Mesenchymal stem cell (in vitro differentiated cells and primary cell): ENCODE measurements around the gene TEX51.

Source experiments
- DNase-seq: peaks from one replicate; pipeline ENCODE4 v3.0.0-alpha.2; 2013
- H2AFZ ChIP-seq: one replicate; pipeline ENCODE4 v1.6.1; 2013; ENCODE audit warnings: low read depth, mild to moderate bottlenecking, control low read depth, inconsistent platforms, low read length, moderate library complexity
- H2AK5ac ChIP-seq: 2 replicates; pipeline ENCODE4 v1.6.1; 2013; ENCODE audit warnings: low read length, moderate library complexity, mild to moderate bottlenecking, inconsistent platforms; ENCODE audit not compliant: severe bottlenecking
- H2BK120ac ChIP-seq: one replicate; pipeline ENCODE4 v1.6.1; 2013; ENCODE audit warnings: low read depth, mild to moderate bottlenecking, inconsistent platforms, low read length, moderate library complexity
- H2BK12ac ChIP-seq, 2 experiments: one replicate each; pipeline ENCODE4 v1.6.1; 2013; ENCODE audit warnings: inconsistent platforms in 2 of 2, low read length in 2 of 2, mild to moderate bottlenecking in 2 of 2, moderate library complexity in 2 of 2, control low read depth in 1 of 2
- H2BK15ac ChIP-seq: one replicate; pipeline ENCODE4 v1.6.1; 2013; ENCODE audit warnings: mild to moderate bottlenecking, low read depth, inconsistent platforms; ENCODE audit not compliant: poor library complexity, severe bottlenecking
- H2BK5ac ChIP-seq: 2 replicates; pipeline ENCODE4 v1.6.1; 2013; ENCODE audit warnings: low read depth, mild to moderate bottlenecking, low read length, control low read depth, inconsistent platforms; ENCODE audit not compliant: poor library complexity, severe bottlenecking
- H3K14ac ChIP-seq, 2 experiments: one replicate each; pipeline ENCODE4 v1.6.1; 2013; ENCODE audit warnings: inconsistent platforms in 2 of 2, low read length in 2 of 2, control low read depth in 1 of 2, mild to moderate bottlenecking in 1 of 2, moderate library complexity in 1 of 2
- H3K18ac ChIP-seq, 2 experiments: one replicate each; pipeline ENCODE4 v1.6.1; 2013; ENCODE audit warnings: inconsistent platforms in 2 of 2, low read length in 2 of 2, control low read depth in 1 of 2, low read depth in 1 of 2, mild to moderate bottlenecking in 1 of 2
- H3K23ac ChIP-seq, 2 experiments: one replicate each; pipeline ENCODE4 v1.6.1; 2013; ENCODE audit warnings: inconsistent platforms in 2 of 2, low read length in 2 of 2, mild to moderate bottlenecking in 2 of 2, moderate library complexity in 2 of 2, control low read depth in 1 of 2
- H3K27ac ChIP-seq: 2 replicates; pipeline ENCODE4 v1.5.1; 2013; ENCODE audit warnings: mild to moderate bottlenecking, moderate library complexity, low read length, control low read depth, inconsistent platforms; ENCODE audit not compliant: poor library complexity, severe bottlenecking
- H3K27me3 ChIP-seq, 2 experiments: 2 replicates each; pipeline versions ENCODE4 v1.6.1 to v1.7.0; 2013; ENCODE audit warnings: low read length in 2 of 2, mild to moderate bottlenecking in 2 of 2, moderate library complexity in 2 of 2, control low read depth in 1 of 2, inconsistent platforms in 1 of 2; ENCODE audit not compliant: control insufficient read depth in 1 of 2, insufficient read depth in 1 of 2
- H3K36me3 ChIP-seq, 2 experiments: 2 replicates each; pipeline versions ENCODE4 v1.6.1 to v1.7.0; 2013; ENCODE audit warnings: low read length in 2 of 2, control low read depth in 1 of 2, inconsistent platforms in 1 of 2, low read depth in 1 of 2, mild to moderate bottlenecking in 1 of 2; ENCODE audit not compliant: insufficient read depth in 2 of 2, control insufficient read depth in 1 of 2
- H3K4ac ChIP-seq, 2 experiments: one replicate each; pipeline ENCODE4 v1.6.1; 2013; ENCODE audit warnings: inconsistent platforms in 2 of 2, low read length in 2 of 2, mild to moderate bottlenecking in 2 of 2, moderate library complexity in 2 of 2, control low read depth in 1 of 2, low read depth in 1 of 2
- H3K4me1 ChIP-seq: 2 replicates; pipeline ENCODE4 v1.6.1; 2013; ENCODE audit warnings: low read depth, low read length, control low read depth; ENCODE audit not compliant: control insufficient read depth, insufficient read depth
- H3K4me2 ChIP-seq: 2 replicates; pipeline ENCODE4 v1.6.1; 2013; ENCODE audit warnings: low read length, mild to moderate bottlenecking, inconsistent platforms; ENCODE audit not compliant: poor library complexity, severe bottlenecking
- H3K4me3 ChIP-seq, 2 experiments: 2 replicates each; pipeline versions ENCODE4 v1.5.1 to v1.7.0; 2013; ENCODE audit warnings: low read length in 2 of 2, mild to moderate bottlenecking in 2 of 2, control low read depth in 1 of 2, low read depth in 1 of 2; ENCODE audit not compliant: insufficient read depth in 1 of 2
- H3K79me1 ChIP-seq: replicated peaks from 2 replicates; pipeline ENCODE4 v1.6.1; 2013; ENCODE audit warnings: mild to moderate bottlenecking, control low read depth, low read length, inconsistent platforms; ENCODE audit not compliant: poor library complexity, severe bottlenecking
- H3K9ac ChIP-seq: 2 replicates; pipeline ENCODE4 v1.7.0; 2013; ENCODE audit warnings: mild to moderate bottlenecking, low read length, moderate library complexity
- H3K9me3 ChIP-seq: 2 replicates; pipeline ENCODE4 v1.7.0; 2013; ENCODE audit warnings: mild to moderate bottlenecking, low read length; ENCODE audit not compliant: control insufficient read depth
- H4K8ac ChIP-seq: one replicate; pipeline ENCODE4 v1.6.1; 2013; ENCODE audit warnings: inconsistent platforms, mild to moderate bottlenecking, low read length, moderate library complexity
- H4K91ac ChIP-seq: one replicate; pipeline ENCODE4 v1.6.1; 2013; ENCODE audit warnings: mild to moderate bottlenecking, low read length, inconsistent platforms
- WGBS: methylation state at CpG from one replicate; pipeline ENCODE4 v1.1.7; 2013; ENCODE audit warnings: mixed read lengths; 5-methylcytosine and 5-hydroxymethylcytosine counted together

The TEX51 gene

DNA sequence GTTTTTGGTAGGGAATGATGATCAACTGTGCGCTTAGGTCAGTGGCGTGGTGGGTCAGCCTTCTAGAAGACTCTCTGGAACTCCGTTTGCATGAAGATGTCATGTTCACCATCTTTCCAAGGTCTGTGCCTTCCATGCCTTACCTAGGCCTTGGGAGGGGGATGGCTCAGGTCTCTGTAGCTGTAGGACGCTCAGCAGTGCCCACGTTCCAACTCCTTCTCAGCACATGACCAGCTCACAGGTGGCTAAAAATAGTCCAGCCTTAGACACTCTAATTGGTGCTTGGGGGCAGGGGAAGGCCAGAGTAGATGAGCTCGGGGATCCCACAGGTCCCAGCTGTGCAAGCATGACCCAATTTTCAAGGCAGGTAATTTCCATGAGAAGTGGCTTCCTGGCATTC, 42.3 kb upstream of the TEX51 start:
- WGBS = 81% methylated on average over 4 of the region's 6 CpGs
- peaks cover 9 to 24% of the 10 kb centered on the region in 2 experiments for H3K27me3 ChIP-seq
- H2BK120ac ChIP-seq = no peak overlapping the region
- no peak overlapping the region for H3K27ac ChIP-seq
- no peak overlapping the region for H2BK15ac ChIP-seq
- H3K18ac ChIP-seq = no peak overlapping the region
- no peaks in the 10 kb centered on the region for H3K79me1 ChIP-seq
- H3K4me3 ChIP-seq = no peak overlapping the region
- no peak overlapping the region for H2AFZ ChIP-seq
- no peaks in the 10 kb centered on the region for H3K36me3 ChIP-seq
- H4K8ac ChIP-seq = no peak overlapping the region
- H3K14ac ChIP-seq = no peak overlapping the region
- DNase-seq = no peak
- H4K91ac ChIP-seq = no peak overlapping the region
- H3K4ac ChIP-seq = no peak overlapping the region
- no peak overlapping the region for H2AK5ac ChIP-seq
- H3K9ac ChIP-seq = no peak overlapping the region
- H3K4me2 ChIP-seq = no peak overlapping the region
- H3K4me1 ChIP-seq = peaks cover 2% of the 10 kb centered on the region
- H3K23ac ChIP-seq = no peak overlapping the region
- H2BK5ac ChIP-seq = no peak overlapping the region
- H3K9me3 ChIP-seq = no peaks in the 10 kb centered on the region
- H2BK12ac ChIP-seq = no peak overlapping the region

DNA sequence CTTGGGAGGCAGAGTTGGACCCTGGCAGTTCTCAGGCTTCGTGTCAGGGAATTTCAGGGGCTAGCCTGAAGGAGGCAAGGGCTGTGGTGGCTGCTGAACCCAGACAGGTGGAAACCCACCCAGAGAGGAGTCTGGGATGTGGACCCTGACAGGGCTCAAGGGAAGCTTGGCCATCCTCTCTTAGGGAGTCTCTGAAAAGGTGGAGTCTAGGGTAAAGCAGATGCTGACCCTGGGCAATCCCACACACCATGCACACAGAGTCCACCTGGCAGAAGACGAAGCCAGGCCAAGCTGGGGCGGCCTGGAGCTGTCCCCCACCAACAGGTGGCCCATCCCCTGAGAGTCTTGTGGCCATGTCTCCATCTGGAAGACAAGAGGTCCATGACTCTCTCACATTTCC, 41.2 kb upstream of the TEX51 start:
- H3K27me3 ChIP-seq = peaks cover 9 to 24% of the 10 kb centered on the region in 2 experiments
- no peak overlapping the region for H3K9ac ChIP-seq
- WGBS = 72% methylated on average over 3 of the region's 3 CpGs
- H2BK120ac ChIP-seq = no peak overlapping the region
- no peak overlapping the region for H2BK5ac ChIP-seq
- no peak overlapping the region for H2BK12ac ChIP-seq
- no peak overlapping the region for H3K27ac ChIP-seq
- no peak overlapping the region for H3K4ac ChIP-seq
- H3K36me3 ChIP-seq = no peaks in the 10 kb centered on the region
- no peaks in the 10 kb centered on the region for H3K4me1 ChIP-seq
- no peak overlapping the region for H2AFZ ChIP-seq
- H3K9me3 ChIP-seq = no peaks in the 10 kb centered on the region
- H3K18ac ChIP-seq = no peak overlapping the region
- no peak overlapping the region for H3K4me3 ChIP-seq
- H3K4me2 ChIP-seq = no peak overlapping the region
- H3K23ac ChIP-seq = no peak overlapping the region
- H2BK15ac ChIP-seq = no peak overlapping the region
- no peaks in the 10 kb centered on the region for H3K79me1 ChIP-seq
- no peak overlapping the region for H4K8ac ChIP-seq
- no peak overlapping the region for H2AK5ac ChIP-seq
- H3K14ac ChIP-seq = no peak overlapping the region
- no peak overlapping the region for H4K91ac ChIP-seq
- DNase-seq = no peak

DNA sequence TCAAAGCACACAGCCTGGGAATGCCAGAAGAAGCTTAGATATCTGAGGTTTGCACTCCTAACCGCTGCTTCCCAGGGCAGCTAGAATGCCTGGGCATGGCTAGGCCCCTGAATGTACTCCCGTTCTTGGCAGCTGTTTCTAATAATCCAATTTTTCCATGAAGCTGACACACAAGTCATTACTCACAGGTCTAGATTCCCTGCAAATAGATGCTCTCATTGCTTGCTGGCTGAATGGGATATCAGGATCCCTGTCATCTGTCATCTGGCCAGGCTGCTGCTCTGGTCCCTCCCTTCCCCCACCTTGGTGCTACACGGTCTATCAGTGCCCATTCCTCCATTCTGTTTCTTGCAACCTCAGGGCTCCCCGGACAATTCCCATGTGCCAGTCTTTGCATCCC, 40.7 kb upstream of the TEX51 start:
- Histone ChIP-seq H2BK5ac (no peak overlapping the region), H4K91ac (no peak overlapping the region), H2BK120ac (no peak overlapping the region), H3K79me1 (no peaks in the 10 kb centered on the region), H3K14ac (no peak overlapping the region), H3K9me3 (no peaks in the 10 kb centered on the region), H2AFZ (no peak overlapping the region), H3K36me3 (no peaks in the 10 kb centered on the region), H3K23ac (no peak overlapping the region), H3K4ac (no peak overlapping the region), H3K27me3 (peaks cover 12 to 27% of the 10 kb centered on the region in 2 experiments), H3K4me3 (no peak overlapping the region), H3K27ac (no peak overlapping the region), H3K4me1 (no peaks in the 10 kb centered on the region), H2BK15ac (no peak overlapping the region), H2AK5ac (no peak overlapping the region), H3K4me2 (no peak overlapping the region), H3K9ac (no peak overlapping the region), H4K8ac (no peak overlapping the region), H2BK12ac (no peak overlapping the region), H3K18ac (no peak overlapping the region)
- no peak for DNase-seq
- WGBS = 81% methylated on average over 4 of the region's 4 CpGs

DNA sequence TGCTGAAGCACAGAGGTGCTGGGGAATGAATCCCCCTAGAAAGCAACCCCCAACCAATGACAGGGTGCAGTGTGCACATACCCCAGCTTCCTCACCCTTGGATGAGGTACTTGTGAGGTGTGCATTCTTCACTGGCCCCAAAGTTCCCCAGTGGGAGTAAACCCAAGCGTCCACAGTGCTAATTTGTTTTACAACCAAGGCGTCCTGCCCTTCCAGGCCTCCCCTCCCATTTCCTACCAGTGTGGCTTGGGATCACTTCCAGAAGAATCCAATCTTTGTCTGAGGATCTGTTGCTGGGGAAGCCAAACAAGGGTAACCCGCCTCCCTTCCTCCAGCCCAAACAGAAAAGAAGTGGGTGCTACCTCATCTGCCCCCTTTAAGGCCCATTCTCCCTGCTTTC, 40.3 kb upstream of the TEX51 start:
- no peak overlapping the region for H2BK15ac ChIP-seq
- no peak overlapping the region for H3K4me3 ChIP-seq
- no peak overlapping the region for H3K18ac ChIP-seq
- no peaks in the 10 kb centered on the region for H3K79me1 ChIP-seq
- no peak overlapping the region for H4K91ac ChIP-seq
- no peak overlapping the region for H3K9ac ChIP-seq
- no peak overlapping the region for H2AK5ac ChIP-seq
- H2BK5ac ChIP-seq = no peak overlapping the region
- H3K14ac ChIP-seq = no peak overlapping the region
- H2BK120ac ChIP-seq = no peak overlapping the region
- H3K23ac ChIP-seq = no peak overlapping the region
- no peak overlapping the region for H3K4me2 ChIP-seq
- no peaks in the 10 kb centered on the region for H3K9me3 ChIP-seq
- no peaks in the 10 kb centered on the region for H3K36me3 ChIP-seq
- WGBS = 39% methylated on average over 3 of the region's 3 CpGs
- DNase-seq = no peak
- H4K8ac ChIP-seq = no peak overlapping the region
- H3K4me1 ChIP-seq = no peaks in the 10 kb centered on the region
- no peak overlapping the region for H2BK12ac ChIP-seq
- peaks cover 16 to 30% of the 10 kb centered on the region in 2 experiments for H3K27me3 ChIP-seq
- H2AFZ ChIP-seq = no peak overlapping the region
- H3K27ac ChIP-seq = no peak overlapping the region
- no peak overlapping the region for H3K4ac ChIP-seq
